ENCODE results near the gene HOOK2. TPM values are rescaled to one million over a fixed set of nuclear protein-coding genes. Genes with fewer than 3 reads are reported as not detected.
A peak's percentile ranks its signal among the peaks of the same experiment; 100 is the strongest.

The HOOK2 gene
- total and polyA plus RNA-seq, 4 donors: 39.8 to 67.4 (median 50.6) TPM

- Histone ChIP-seq H3K4me1 (ENCODE audit: control insufficient read depth in 5 of 5, insufficient read depth in 5 of 5, low read length in 5 of 5) (peaks cover 0 to 7% (median 0%) of the 10 kb centered on the region in 5 donors), H3K9me3 (ENCODE audit: control insufficient read depth in 4 of 4, insufficient read depth in 3 of 4, low read length in 3 of 4) (no peaks in the 10 kb centered on the region), H3K9ac (ENCODE audit: insufficient read depth in 1 of 2, low read length in 2 of 2) (no peak overlapping the region), H3K27ac (ENCODE audit: low read depth in 1 of 2, low read length in 1 of 2) (no peak overlapping the region), H3K4me3 (no peak overlapping the region), H3K36me3 (ENCODE audit: control insufficient read depth in 4 of 4, insufficient read depth in 4 of 4, low read length in 4 of 4) (peaks cover 0 to 16% (median 8%) of the 10 kb centered on the region in 4 donors), H3K27me3 (ENCODE audit: control insufficient read depth in 3 of 3, insufficient read depth in 3 of 3, low read length in 2 of 3) (no peaks in the 10 kb centered on the region)
- DNase-seq: no peak
- 94 to 95% methylated on average over 6 of the region's 6 CpGs for WGBS, 2 donors
- TF ChIP-seq, protein P1, sequence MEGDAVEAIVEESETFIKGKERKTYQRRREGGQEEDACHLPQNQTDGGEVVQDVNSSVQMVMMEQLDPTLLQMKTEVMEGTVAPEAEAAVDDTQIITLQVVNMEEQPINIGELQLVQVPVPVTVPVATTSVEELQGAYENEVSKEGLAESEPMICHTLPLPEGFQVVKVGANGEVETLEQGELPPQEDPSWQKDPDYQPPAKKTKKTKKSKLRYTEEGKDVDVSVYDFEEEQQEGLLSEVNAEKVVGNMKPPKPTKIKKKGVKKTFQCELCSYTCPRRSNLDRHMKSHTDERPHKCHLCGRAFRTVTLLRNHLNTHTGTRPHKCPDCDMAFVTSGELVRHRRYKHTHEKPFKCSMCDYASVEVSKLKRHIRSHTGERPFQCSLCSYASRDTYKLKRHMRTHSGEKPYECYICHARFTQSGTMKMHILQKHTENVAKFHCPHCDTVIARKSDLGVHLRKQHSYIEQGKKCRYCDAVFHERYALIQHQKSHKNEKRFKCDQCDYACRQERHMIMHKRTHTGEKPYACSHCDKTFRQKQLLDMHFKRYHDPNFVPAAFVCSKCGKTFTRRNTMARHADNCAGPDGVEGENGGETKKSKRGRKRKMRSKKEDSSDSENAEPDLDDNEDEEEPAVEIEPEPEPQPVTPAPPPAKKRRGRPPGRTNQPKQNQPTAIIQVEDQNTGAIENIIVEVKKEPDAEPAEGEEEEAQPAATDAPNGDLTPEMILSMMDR (IDR thresholded peaks at IDR 0.05; ENCODE audit: control extremely low read depth, extremely low read depth): no peak
- no peak for ATAC-seq (ENCODE audit: insufficient read depth, low FRiP score)
Observed at GRCh38 chr19:12759686-12760085, 15.7 kb downstream of the HOOK2 start.

DNA sequence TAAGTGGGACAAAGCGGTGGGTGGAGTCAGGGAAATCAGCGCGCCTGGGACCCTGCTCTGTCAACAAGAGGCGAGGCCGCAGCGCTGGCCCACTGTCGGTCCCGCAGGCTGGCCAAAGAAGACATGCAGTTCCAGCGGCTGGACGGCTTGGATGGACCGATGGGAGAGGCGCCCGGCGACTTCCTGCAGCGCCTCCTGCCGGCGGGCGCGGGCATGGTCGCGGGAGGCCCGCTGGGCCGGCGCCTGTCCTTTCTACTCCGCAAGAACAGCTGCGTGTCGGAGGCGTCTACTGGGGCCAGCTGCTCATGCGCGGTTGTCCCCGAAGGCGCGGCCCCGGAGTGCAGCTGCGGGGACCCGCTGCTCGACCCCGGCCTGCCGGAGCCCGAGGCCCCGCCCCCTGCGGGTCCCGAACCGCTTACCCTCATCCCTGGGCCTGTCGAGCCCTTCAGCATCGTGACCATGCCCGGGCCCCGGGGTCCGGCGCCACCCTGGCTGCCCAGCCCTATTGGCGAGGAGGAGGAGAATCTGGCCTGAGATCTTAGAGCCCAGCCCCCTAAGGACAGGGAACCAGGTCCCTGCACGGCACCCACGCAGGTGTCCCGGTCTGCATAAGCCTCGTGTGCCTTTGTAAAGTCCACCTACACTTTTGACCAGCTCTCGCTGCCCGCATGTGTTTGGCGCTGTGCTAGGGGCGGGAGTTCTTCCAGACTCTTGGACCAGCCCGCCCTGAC is 17.6 kb downstream of the HOOK2 start:
- Histone ChIP-seq H3K9ac (ENCODE audit: insufficient read depth in 1 of 2, low read length in 2 of 2) (no peak overlapping the region), H3K4me1 (ENCODE audit: control insufficient read depth in 5 of 5, insufficient read depth in 5 of 5, low read length in 5 of 5) (peaks cover 0 to 7% (median 0%) of the 10 kb centered on the region in 5 donors), H3K4me3 (peak overlapping the region; percentile 13), H3K9me3 (ENCODE audit: control insufficient read depth in 4 of 4, insufficient read depth in 3 of 4, low read length in 3 of 4) (no peaks in the 10 kb centered on the region), H3K27ac (ENCODE audit: low read depth in 1 of 2, low read length in 1 of 2) (no peak overlapping the region), H3K27me3 (ENCODE audit: control insufficient read depth in 3 of 3, insufficient read depth in 3 of 3, low read length in 2 of 3) (no peaks in the 10 kb centered on the region), H3K36me3 (ENCODE audit: control insufficient read depth in 4 of 4, insufficient read depth in 4 of 4, low read length in 4 of 4) (peaks cover 0 to 4% (median 0%) of the 10 kb centered on the region in 4 donors)
- 8 to 9% methylated on average over 59 to 60 of the region's 60 CpGs for WGBS, 2 donors
- TF ChIP-seq, protein P1 (IDR thresholded peaks at IDR 0.05; ENCODE audit: control extremely low read depth, extremely low read depth): peak; percentile 71
- peak; percentile 70 to 83 (median 79) for DNase-seq
- peak; percentile 82 for ATAC-seq (ENCODE audit: insufficient read depth, low FRiP score)

DNA sequence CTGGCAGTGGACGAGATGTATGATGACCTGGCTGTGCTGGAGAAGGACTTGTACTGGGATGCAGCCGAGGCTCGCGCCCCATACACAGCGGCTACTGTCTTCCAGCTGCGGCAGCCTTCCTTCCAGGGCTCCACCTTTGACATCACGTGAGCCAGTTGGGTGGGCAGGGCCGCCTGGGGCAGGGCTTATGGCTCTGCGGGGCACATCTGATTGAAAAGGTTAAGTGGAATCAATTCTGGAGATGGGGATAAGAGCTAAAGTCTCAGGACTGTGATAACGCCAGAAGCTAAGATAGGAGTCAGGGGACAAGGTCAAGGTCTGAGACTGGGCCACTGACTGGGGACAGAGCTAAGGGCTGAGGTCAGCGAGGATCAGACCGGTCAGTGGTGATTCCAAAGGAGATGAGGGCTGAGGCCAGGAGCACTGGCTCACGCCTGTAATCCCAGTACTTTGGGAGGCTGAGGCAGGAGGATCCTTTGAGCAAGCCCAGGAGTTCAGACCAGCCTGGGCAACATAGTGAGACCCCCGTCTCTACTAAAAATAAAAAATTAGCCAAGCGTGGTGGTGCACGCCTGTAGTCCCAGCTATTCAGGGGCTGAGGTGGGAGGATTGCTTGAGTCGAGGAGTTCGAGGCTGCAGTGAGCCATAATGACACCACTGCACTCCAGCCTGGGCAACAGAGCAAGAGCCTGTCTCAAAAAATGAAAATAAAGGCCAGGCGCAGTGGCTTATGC is 19.0 kb downstream of the HOOK2 start:
- peaks cover 0 to 7% (median 0%) of the 10 kb centered on the region in 5 donors for H3K4me1 ChIP-seq (ENCODE audit: control insufficient read depth in 5 of 5, insufficient read depth in 5 of 5, low read length in 5 of 5)
- no peak overlapping the region for H3K4me3 ChIP-seq
- TF ChIP-seq, protein P1 (IDR thresholded peaks at IDR 0.05; ENCODE audit: control extremely low read depth, extremely low read depth): no peak
- no peaks in the 10 kb centered on the region for H3K27me3 ChIP-seq (ENCODE audit: control insufficient read depth in 3 of 3, insufficient read depth in 3 of 3, low read length in 2 of 3)
- no peaks in the 10 kb centered on the region for H3K36me3 ChIP-seq (ENCODE audit: control insufficient read depth in 4 of 4, insufficient read depth in 4 of 4, low read length in 4 of 4)
- 87 to 94% methylated on average over 19 of the region's 19 CpGs for WGBS, 2 donors
- H3K9me3 ChIP-seq (ENCODE audit: control insufficient read depth in 4 of 4, insufficient read depth in 3 of 4, low read length in 3 of 4): no peaks in the 10 kb centered on the region
- DNase-seq (no peak), ATAC-seq (ENCODE audit: insufficient read depth, low FRiP score) (no peak)
- H3K9ac ChIP-seq (ENCODE audit: insufficient read depth in 1 of 2, low read length in 2 of 2): no peak overlapping the region
- H3K27ac ChIP-seq (ENCODE audit: low read depth in 1 of 2, low read length in 1 of 2): no peak overlapping the region

All from lung (tissue), 12 donors.